H1 (cell line): ENCODE results near the gene ACVRL1. TPM values are rescaled to one million over a fixed set of nuclear protein-coding genes. Genes with fewer than 3 reads are reported as not detected.

Experiments used
- BACH1 ChIP-seq: IDR thresholded peaks from 2 replicates; pipeline ENCODE4 v1.6.1; 2012; ENCODE audit warnings: low read length, improper control_type of control experiment
- CBX8 ChIP-seq: fragments of 300-800, 300-1000 bp; sonication (generic); IDR thresholded peaks from 2 replicates; pipeline ENCODE4 v1.7.1; 2016; ENCODE audit warnings: low read depth, low read length, borderline replicate concordance
- CEBPB ChIP-seq: IDR thresholded peaks from 2 replicates; pipeline ENCODE4 v1.6.1; 2012; ENCODE audit warnings: low read depth, low read length
- FOSL1 ChIP-seq: IDR thresholded peaks from 2 replicates; pipeline ENCODE4 v1.6.1; 2011; ENCODE audit warnings: mild to moderate bottlenecking, low read depth, low read length, moderate library complexity; ENCODE audit not compliant: insufficient read depth
- GABPA ChIP-seq: IDR thresholded peaks from 2 replicates; pipeline ENCODE4 v1.6.1; 2011; ENCODE audit warnings: mild to moderate bottlenecking, low read length, moderate library complexity, borderline replicate concordance; ENCODE audit not compliant: insufficient read depth
- KDM4A ChIP-seq: IDR thresholded peaks from one replicate; pipeline ENCODE4 v1.7.1; 2012; ENCODE audit warnings: low read depth, mild to moderate bottlenecking, moderate library complexity, low read length, inconsistent platforms; ENCODE audit not compliant: severe bottlenecking
- MAFK ChIP-seq: IDR thresholded peaks from 2 replicates; pipeline ENCODE4 v1.6.1; 2012; ENCODE audit warnings: low read depth, mild to moderate bottlenecking, improper control_type of control experiment, low read length
- NANOG ChIP-seq: IDR thresholded peaks from 2 replicates; pipeline ENCODE4 v1.6.1; 2011; ENCODE audit warnings: low read length, low read depth, mild to moderate bottlenecking, inconsistent platforms; ENCODE audit not compliant: insufficient read depth, poor library complexity, severe bottlenecking
- POLR2A ChIP-seq, 2 experiments: IDR thresholded peaks; 1 replicate in 1 of 2; 2 replicates in 1 of 2; pipeline ENCODE4 v1.6.1; 2011; ENCODE audit warnings: low read depth in 2 of 2, low read length in 2 of 2, mild to moderate bottlenecking in 2 of 2; ENCODE audit errors: control extremely low read depth in 1 of 2
- RAD21 ChIP-seq, 2 experiments: IDR thresholded peaks in 1 of 2; conservative IDR thresholded peaks in 1 of 2; 2 replicates each; pipeline ENCODE4 v1.6.1; 2011; ENCODE audit warnings: low read depth in 2 of 2, low read length in 2 of 2, improper control_type of control experiment in 1 of 2, inconsistent platforms in 1 of 2, mild to moderate bottlenecking in 1 of 2, moderate library complexity in 1 of 2
- SP1 ChIP-seq: IDR thresholded peaks from 2 replicates; pipeline ENCODE4 v1.6.1; 2011; ENCODE audit warnings: low read depth, low read length
- SP4 ChIP-seq: IDR thresholded peaks from 2 replicates; pipeline ENCODE4 v1.6.1; 2012; ENCODE audit warnings: low read length, inconsistent platforms
- SUZ12 ChIP-seq: fragments of 200-600 bp; sonication (generic); IDR thresholded peaks from 2 replicates; pipeline ENCODE4 v1.6.1; 2012; ENCODE audit warnings: mild to moderate bottlenecking, inconsistent platforms, low read length, moderate library complexity, mixed read lengths
- polyA plus RNA-seq, 7 experiments: library from polyadenylated mRNA; depleted of rRNA in 3 of 7; stranded (reverse) in 5 of 7; unstranded in 2 of 7; fragments of >200 nt in 5 of 7; fragments of 200-250 nt in 2 of 7; gene quantifications; 1 replicate in 5 of 7; 2 replicates in 1 of 7; 4 replicates in 1 of 7; pipeline versions ENCODE4 v1.2.1 to v1.2.3, GENCODE V29; 2011 to 2013; ENCODE audit warnings: missing spikeins in 2 of 7, mixed read lengths in 2 of 7
- total RNA-seq: library from RNA; stranded (reverse); fragmentation: NEBNext Ultra II Directional; extraction: Animal tissue kit (Norgen Biotek cat#: 25700); gene quantifications from 2 replicates; pipeline ENCODE4 v1.2.1, GENCODE V29; 2021

Gene ACVRL1
- total and polyA plus RNA-seq, 2 of the 8 experiments (the other 6 are each of a cell fraction or from before 2014, with no cell fraction given): 0.09 to 0.35 TPM

DNA sequence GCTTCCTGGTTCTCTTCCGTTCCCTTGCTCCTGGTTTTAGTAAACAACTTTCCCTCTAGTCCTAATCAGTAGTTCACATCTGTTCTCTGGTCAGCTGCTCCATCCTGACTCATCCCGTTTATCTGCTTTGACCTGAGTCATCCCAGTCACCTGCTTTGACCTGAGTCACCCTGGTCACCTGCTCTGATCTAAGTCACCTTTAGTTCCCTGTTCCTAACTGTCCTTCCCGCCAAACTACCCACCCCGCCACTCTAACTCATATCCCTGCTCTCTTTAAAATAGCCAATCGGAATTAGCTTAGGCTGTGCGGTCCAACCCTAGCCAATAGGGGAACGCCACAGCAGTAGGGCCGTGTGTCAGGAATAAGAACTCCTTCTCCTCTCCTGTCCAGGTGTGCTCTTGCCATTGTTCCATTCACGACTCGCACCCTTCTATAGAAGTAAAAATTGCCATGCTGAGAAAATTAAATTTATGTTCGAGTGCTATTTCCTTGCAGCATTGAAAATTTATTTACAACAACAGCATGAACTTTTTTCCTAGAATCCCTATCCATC, 22.6 kb upstream of the ACVRL1 start (continued):
- TF ChIP-seq SUZ12 (no peak), NANOG (no peak), GABPA (no peak), FOSL1 (no peak), SP4 (no peak), MAFK (peak; percentile 52; the same call in 1 of the 2 replicates), POLR2A (IDR thresholded peaks at IDR 0.05; ENCODE audit: control extremely low read depth in 1 of 2, low read depth in 2 of 2, low read length in 2 of 2) (no peak), KDM4A (no peak), CEBPB (no peak), SP1 (no peak), CBX8 (no peak), BACH1 (peak; percentile 71), RAD21 (IDR thresholded peaks at IDR 0.05 in 1 of 2, conservative IDR thresholded peaks at IDR 0.05 in 1 of 2; ENCODE audit: low read depth in 2 of 2, low read length in 2 of 2) (no peak)
